Left hindlimb (tissue), 1 donor: ENCODE data around the gene COL11A2.
"Not testable (repeated sequence)": the region's sequence is repeated elsewhere in the genome, so short reads cannot be mapped to it uniquely, and the experiment has no call there.

Experiments used
- DNase-seq: peaks from one replicate; pipeline ENCODE4 v3.0.0-alpha.2; 2018

COL11A2 gene

DNA sequence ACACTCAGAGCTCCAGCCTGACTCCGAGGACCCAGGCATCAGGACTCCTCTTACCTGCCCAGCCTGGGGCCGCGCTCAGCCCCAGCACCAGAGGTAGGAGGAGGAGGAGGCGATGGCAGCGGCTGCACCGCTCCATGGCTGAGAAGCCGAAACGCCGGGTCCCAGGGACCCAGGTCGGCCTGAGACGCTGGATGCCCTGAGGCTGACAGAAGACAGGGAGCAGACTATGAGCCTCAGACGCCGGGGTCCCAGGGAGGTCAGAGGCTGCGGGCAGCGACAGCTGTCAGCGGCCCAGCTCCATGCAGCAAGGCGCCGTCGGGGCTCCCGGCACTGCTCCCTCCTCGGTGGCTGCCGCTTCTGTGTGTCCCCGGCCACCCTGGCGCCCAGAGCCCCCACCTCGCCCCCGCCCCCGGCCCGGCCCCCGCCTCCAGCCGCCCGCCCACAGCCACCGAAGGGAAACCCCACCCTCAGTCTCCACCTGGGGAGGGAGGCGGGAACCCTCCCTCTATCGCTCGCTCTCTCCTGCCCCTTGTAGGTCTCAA lies at the start of gene COL11A2:
COL11A2 (minus strand) TSS at position 363 of the 542 bp plus-strand sequence; CDS start at position 136, 227 bp downstream.
- DNase-seq = peak; percentile 72

DNA sequence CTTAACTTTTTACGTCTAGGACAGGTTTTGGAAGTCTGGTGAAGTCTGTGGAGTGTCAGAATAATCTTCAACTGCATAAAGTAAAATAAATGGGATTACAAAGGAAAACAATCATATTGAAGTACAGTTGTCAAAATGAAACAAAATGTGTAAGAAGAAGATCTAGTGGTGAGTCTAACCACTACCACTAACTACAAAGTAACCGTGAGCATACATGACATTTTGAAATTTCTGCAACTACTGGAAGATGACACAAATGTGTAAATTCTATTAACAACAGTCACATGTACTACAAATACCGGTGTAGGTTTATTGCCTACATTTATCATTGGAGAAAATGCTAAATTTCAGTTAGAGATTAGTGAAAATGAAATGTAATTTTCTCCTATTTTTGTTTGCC lies 49.7 kb upstream of the COL11A2 start:
- no peak for DNase-seq

DNA sequence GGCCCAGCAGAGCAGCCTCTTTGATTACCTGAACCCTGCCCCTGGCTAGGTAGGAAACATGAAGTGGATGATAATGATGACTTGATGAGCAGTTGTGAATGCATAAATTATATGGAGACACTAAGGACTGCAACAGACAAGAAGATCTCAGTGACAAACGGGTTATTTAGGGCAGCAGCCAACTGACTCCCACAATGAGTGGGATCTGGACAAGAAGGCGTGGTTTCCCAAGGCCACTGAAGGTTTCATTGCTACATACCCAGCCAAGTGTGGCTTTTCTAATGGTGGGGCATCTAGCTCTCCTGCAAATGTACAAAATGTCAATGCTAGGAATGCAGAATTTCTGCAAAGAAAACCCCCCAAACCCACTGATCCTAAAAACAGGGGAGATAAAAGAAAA lies 45.5 kb upstream of the COL11A2 start:
- no peak for DNase-seq

DNA sequence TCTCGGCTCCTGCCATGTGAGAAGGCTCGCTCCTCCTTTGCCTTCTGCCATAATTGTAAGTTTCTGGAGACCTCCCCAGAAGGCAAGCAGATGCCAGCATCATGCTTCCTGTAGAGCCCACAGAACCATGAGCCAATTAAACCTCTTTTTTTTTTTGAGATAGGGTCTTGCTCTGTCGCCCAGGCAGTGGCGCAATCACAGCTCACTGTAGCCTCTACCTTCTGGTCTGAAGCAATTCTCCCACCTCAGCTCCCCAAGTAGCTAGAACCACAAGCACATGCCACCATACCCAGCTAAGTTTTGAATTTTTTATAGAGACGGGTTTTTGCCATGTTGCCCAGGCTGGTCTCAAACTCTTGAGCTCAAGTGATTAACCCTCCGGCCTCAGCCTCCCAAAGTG lies 44.6 kb upstream of the COL11A2 start:
- no peak for DNase-seq

DNA sequence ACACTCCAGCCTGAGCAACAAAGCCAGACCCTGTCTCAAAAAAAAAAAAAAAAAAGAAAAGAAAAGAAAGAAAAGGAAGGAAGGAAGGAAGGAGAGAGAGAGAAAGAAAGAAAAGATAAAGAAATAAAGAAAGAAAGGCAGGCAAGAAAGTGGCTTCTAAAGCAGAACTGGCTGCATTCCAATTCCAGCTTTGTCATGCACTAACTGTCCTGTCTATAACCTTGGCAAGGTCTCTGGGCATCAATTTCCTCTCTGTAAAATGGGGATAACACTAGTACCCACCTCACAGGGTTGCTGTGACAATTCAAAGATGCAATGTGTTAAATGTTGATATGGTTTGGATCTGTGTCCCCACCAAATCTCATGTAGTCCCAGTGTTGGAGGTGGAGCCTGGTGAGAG lies 44.1 kb upstream of the COL11A2 start:
- DNase-seq = no peak

DNA sequence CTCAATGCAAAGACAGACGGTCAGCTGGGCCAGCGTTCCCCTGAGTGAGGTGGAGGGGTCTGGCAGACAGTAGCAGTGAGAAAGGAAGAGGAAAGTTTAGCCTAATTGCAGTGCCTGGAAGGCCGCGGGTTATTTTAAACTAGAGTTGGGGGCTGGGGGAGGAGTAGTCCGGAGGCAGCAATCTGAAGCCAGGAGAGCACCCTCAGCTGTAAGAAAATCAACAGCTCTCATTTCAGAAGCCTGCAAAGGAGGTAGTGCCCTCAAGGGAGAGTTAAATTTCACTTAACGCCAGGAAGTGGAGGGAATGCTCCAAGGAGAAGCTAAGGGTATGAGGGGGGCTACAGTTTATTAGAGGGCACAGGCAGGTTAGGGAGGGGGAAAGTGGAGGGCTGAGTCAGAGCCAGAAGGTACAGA lies 43.0 kb upstream of the COL11A2 start:
- no peak for DNase-seq

DNA sequence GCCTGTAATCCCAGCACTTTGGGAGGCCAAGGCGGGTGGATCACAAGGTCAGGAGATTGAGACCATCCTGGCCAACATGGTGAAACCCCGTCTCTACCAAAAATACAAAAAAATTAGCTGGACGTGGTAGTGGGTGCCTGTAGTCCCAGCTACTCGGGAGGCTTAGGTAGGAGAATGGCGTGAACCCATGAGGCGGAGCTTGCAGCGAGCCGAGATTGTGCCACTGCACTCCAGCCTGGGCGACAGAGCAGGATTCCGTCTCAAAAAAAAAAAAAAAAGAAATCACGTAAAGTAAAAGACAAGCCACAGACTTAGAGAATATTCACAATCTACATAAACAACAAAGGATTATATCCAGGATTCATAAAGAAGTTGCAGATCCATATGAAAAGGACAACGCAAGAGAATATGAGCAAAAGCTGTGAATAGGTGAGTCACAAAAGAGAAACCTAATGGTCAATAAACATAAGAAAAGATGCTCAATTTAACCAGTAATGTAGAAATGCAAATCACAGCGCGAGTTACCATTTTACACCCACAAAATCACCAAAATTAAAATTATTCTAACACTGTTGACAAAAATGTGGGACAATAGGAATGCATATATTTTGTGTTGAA lies 34.3 kb upstream of the COL11A2 start:
- not testable (repeated sequence) for DNase-seq

DNA sequence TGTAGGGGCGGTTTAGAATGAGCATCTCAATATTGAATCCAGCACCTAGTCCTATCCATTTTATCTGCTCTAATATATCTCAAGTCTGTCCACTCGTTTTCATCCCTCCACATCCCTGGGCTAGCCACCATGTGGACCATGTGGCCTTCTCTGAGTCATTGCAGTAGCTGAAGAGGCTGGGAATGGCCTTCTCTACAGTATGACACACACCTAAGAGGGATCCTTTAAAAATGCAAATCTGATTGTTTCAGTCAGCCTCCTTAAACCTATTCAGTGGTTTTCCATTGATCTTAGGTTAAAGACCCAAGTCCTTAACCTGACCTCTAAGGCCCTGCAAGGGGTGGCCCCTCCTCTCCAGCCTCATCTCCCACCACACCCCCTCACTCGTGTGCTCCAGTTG lies 25.4 kb upstream of the COL11A2 start:
- no peak for DNase-seq

DNA sequence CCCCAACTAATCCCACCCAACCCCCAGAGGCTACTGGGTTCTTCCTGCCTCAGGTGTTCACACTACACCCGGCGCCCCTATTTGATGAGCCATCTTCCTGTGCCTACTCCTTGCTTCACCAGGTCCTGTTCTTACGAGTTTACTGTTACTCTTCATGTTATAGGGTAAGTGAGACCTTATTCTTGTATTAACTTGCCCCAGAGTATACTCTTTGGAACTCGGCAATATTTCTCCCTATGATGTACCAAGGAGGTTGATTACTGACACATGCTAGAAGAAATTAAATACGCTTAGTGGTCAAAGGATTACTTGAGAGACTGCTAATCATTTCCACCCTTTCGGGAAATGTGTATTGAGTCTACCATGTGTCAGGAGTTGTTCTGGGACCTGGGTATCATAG lies 25.0 kb upstream of the COL11A2 start:
- no peak for DNase-seq

DNA sequence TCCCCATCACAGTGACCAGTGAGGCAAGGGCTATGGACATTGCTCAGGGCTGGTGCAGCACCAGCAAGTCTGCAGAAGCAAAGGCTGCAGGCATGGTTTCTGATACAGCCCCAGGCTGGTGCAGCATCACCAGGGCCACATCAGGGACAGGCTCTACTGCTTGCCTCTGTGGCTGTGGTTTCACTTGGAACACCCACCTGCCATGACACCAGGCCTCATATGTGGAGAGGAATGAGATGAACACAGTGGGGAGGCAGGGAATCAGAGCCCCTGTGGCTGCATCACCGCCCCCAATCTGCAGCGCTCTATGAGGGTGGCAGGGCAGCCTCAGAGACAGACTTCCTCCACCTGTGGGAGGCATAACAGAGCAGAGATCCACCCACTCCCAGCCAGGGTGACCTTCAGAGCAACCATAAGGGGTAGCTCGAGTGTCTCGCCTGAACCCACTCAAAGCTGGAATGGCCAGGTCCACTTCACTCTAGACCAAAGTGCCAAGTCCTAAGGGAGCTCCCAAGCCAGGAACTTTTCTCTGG lies 23.9 kb upstream of the COL11A2 start:
- no peak for DNase-seq

DNA sequence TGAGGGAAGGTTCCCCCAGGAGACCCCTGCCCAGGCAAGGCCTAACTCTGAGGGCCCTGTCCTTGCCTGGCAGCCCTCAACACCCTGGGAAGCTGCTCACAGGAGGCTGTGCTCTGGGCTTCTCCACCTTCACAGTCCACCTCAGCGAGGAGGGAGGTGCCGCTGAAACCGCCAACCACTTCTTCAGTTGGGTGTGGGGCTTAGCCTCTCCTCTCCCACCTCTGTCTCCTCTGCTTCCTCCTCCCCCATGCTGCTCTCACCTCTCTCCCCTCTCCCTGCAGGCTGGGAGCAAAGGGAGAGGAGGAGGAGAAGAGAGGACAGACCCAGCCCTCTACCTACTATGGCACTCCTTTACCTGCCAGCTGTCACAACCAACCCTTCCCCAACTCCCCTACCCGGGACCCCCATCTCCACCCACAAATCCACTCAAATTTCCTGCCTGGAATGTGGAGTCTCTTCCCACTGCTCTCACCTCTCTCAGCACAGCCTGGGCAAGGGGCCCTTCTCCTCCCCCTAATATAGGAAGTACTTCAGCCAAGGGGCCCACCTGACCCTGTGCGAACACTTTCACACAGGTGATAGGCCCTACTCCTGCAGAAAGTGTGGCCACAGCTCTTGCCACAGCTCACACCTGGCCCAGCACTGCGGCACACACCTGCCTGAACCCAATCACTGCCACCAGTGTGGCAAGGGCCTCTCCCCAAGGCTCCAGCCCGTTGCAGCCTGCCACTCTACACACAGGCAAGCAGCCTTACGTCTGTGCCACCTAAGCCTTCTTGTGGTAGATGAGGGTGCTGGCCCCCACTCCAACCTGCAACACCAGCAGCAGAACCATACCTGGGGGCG lies 23.2 kb upstream of the COL11A2 start:
- no peak for DNase-seq

DNA sequence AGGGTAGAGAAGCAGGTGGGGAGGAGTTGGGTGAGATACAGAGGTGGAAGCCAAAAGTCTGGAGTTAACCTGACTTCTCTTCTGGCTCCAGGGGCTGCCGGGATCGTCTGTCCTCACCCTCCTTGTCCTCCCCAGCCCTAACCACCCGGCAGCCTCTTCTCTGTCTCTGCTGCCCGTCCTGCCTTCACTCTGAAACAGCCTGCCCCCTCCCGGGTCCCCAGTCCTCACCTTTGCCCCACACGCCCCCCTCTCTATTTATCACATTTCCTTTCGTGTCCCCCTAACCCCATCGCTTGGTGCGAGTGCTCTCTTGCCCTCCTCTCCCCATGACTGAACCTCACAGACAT lies 21.7 kb upstream of the COL11A2 start:
- no peak for DNase-seq

DNA sequence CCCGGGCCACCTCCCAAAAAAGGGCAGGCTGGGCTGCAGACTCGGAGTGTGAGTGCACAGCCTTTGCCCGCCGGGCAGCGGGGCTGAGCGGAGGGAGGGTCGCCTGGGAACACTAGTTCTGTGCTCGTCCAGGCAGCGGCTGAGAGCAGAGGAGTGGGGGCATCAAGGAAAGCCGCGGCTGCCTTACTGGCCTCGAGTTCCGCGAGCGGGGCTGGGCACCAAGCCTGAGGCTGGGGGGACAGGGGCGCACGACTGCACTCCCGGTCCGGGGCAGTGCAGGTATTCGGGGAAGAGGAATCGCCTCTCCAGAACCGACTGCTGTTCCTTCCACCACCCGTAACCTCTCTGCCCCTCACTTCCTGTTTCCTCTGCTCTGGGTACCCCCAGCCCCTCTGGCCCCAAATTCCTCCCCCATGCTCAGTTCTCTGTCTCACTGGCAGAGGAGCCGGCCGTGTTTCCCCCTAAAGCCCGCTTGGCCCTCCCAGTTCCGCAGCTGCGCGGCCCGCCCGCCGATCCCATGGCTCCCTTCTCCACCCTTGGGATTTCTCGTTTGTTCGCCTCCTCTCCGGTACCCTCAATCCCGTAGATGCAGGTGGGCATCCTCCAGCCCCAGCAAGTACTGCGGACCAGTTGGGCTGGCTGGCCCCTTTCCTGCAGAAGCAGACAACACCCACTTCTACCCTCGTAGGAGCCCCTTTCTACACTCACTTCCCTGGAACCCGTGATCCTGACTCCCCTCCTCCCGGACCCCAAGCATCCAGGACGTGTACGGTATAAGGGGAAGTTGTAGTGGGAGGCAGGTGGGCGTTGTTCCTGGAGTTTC lies 21.1 kb upstream of the COL11A2 start:
- peak; percentile 64 for DNase-seq

DNA sequence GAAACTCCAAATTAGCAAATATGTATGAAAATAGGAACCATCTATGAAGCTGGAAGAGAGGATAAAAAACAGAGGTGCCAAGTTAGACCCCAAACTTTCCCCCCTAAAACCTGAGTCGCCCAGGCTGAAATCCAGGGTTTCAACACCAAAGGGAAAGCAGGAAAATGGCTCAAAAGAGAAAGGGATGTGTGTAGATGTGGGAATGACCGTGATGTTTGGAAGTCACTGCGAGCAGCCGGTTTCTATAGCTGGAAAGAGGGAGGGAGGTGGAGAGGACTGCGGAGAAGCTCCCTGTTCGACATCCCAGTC lies 20.5 kb upstream of the COL11A2 start:
- DNase-seq = no peak

DNA sequence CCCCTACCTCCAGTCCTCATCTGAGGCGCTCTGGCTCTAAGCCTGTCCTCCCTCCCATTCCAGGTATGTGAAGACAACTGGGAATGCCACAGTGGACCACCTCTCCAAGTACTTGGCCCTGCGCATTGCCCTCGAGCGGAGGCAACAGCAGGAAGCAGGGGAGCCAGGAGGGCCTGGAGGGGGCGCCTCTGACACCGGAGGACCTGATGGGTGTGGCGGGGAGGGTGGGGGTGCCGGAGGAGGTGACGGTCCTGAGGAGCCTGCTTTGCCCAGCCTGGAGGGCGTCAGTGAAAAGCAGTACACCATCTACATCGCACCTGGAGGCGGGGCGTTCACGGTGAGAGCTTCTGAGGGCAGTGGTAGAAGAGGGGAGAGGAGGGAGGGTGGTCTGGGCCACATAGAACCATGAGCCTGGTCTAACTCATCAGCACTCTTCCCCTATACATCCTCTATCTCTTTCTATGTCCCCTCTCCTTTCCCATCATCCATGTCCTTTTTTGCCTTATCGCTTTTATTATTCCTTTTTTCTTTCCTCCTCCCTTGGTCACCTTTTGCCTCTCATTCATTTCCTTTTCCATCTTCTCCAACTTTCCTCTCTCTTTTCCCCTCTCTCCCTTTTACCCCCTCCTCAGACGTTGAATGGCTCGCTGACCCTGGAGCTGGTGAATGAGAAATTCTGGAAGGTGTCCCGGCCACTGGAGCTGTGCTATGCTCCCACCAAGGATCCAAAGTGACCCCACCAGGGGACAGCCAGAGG lies 19.6 kb upstream of the COL11A2 start:
- no peak for DNase-seq

DNA sequence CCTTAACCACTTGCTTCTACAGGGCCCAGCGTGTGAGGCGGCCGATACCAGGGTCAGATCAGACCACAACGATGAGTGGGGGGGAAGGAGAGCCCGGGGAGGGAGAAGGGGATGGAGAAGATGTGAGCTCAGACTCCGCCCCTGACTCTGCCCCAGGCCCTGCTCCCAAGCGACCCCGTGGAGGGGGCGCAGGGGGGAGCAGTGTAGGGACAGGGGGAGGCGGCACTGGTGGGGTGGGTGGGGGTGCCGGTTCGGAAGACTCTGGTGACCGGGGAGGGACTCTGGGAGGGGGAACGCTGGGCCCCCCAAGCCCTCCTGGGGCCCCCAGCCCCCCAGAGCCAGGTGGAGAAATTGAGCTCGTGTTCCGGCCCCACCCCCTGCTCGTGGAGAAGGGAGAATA lies 18.9 kb upstream of the COL11A2 start:
- DNase-seq = no peak

DNA sequence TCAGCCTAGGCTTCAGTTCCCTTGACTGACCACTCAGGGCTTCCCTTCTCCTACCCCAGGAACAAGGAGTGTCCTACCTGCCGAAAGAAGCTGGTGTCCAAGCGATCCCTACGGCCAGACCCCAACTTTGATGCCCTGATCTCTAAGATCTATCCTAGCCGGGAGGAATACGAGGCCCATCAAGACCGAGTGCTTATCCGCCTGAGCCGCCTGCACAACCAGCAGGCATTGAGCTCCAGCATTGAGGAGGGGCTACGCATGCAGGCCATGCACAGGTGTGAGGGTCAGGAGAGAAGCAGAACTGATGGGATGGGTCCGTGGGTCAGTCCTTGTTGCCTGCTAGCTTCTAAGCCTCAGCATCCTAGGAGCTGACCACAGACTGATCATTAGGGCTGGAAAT lies 17.6 kb upstream of the COL11A2 start:
- DNase-seq = peak; percentile 19

DNA sequence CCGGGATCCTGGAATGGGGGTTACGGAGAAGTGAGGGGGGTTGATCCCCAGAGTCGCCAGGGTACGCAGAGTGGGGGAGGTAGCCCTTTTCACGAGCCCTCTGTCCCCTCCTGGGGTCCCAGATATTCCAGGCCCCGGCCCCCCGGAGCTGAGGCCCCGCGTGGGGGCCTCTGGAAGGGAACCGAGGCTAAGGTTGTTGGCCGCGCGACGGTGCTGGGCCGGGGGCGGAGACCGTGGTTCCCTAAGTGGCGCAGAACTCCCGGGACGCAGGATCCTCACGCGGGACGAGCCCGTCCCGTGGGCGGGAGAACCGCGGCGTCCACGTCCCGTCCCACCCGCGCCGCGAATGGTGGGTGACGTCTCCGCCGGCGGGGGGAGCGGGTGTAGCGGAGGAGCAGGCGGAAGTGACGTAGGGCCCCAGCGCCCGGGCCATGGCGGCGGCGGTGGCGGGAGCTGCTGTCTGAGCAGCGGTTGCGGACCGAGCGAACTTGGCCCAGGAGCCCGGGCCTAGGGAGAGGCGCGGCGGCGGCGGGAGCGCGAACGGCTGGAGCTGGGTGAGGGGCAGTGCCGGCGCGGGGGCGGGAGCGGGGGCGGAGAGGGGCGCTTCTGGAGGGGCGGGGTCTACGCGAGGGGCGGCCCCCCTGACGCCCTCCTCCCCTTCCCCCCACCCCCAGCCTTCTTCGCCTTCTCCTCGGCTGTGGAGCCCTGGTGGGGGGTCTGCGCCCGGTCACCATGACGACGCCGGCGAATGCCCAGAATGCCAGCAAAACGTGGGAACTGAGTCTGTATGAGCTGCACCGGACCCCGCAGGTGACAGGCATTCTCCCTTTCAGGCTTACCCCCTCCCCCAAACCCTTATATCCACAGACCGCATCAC lies 16.1 kb upstream of the COL11A2 start, which contains the start of gene RING1:
RING1 (plus strand) TSS at position 410 of the 877 bp plus-strand sequence; CDS start at position 733, 323 bp downstream.
- DNase-seq = peak; percentile 91

DNA sequence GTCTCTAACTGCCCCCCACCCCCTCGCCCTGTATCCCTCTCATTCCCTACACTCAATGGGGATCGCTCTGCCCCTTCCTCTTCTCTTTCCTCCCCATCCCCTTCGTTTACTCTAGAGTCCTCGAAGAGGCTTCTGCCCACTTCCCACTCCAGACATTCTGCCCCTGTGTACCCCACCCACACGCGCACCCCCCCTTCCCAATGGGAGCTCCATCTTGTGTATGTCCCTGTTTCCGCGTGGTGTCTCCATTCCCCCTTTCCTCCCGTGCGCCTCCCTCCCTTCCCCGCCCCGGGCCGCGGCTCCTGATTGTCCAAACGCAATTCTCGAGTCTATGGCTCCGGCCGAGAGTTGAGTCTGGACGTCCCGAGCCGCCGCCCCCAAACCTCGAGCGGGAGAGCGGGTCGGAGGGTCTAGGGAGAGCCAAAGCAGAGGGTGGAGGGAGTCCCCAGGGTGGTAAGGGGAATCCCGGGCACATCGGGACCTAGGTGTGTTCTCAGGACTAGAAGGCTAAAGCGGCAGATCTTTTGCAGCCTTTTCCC lies 15.4 kb upstream of the COL11A2 start:
- DNase-seq = peak; percentile 82

DNA sequence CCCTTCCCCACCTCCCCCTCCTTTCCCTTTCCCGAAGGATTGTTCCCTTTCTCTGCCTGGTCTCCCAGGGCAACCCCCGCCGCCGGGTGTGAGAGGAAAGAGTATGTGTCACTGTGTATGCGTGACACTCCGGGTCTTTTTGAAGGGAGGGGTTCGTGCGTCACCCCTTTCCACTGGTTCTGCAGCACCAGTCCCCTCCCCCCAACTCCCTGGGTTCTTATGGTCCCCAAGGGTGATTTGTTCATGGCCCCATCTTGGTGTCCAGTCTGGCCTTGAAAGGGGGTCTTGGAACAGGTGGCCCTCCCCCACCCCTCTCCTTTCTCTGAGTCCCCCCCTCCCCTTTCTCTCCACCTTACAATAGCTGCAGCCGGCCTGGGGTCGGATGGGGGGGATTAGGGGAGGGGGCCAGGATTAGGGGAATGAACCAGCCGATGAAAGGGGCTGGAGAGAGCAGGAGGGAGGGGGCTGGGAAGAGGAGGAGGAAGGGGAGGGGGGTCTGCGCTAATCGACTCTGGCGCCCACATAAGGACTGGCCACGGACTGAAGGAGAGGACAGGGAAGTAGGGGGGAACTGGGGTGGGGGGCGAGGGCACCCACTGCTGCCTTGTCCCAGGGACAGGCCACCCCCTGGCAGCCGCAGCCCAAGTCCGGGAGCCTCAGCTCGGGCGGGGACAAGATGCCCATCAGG lies 14.7 kb upstream of the COL11A2 start:
- DNase-seq = peak; percentile 48
